Activated CD8-positive, alpha-beta memory T cell treated with anti-CD3 and anti-CD28 coated beads, Interleukin-2, amount 10 ng/mL, durations not matched to agents 7 days and 5 days (primary cell): ENCODE measurements around the gene FANCI. TPM values are rescaled to one million over a fixed set of nuclear protein-coding genes. Genes with fewer than 3 reads are reported as not detected.
"Not testable (repeated sequence)": the region's sequence is repeated elsewhere in the genome, so short reads cannot be mapped to it uniquely, and the experiment has no call there.

Experiments used
- ATAC-seq: fragments of 150-1000 bp; cut with Tn5 transposase; one replicate; pipeline ENCODE4 v1.10.0; 2021; ENCODE audit warnings: moderate library complexity
- CTCF ChIA-PET: fragments of 350-600 bp; sonication (Branson Sonifier 250); formaldehyde crosslinking; loops from one replicate; lab custom pipeline; 2021; ENCODE audit warnings: antibody characterized with exemption; lab: Charles Lee
- DNase-seq: peaks from one replicate; pipeline ENCODE4 v3.0.0-alpha.2; 2020
- H3K27ac Mint-ChIP-seq: one replicate; pipeline ENCODE4 v1.8.0; 2021; ENCODE audit warnings: mild to moderate bottlenecking, mixed read lengths
- H3K27me3 Mint-ChIP-seq: one replicate; pipeline ENCODE4 v1.8.0; 2021; ENCODE audit warnings: mixed read lengths
- H3K36me3 Mint-ChIP-seq: one replicate; pipeline ENCODE4 v1.8.0; 2021; ENCODE audit warnings: mild to moderate bottlenecking, mixed read lengths
- H3K4me1 Mint-ChIP-seq: one replicate; pipeline ENCODE4 v1.8.0; 2021; ENCODE audit warnings: mixed read lengths
- H3K4me3 Mint-ChIP-seq: one replicate; pipeline ENCODE4 v1.8.0; 2021; ENCODE audit warnings: mild to moderate bottlenecking, moderate library complexity, mixed read lengths
- H3K9me3 Mint-ChIP-seq: one replicate; pipeline ENCODE4 v1.8.0; 2022; ENCODE audit warnings: low read depth, mixed read lengths
- total RNA-seq, 2 experiments: library from RNA; stranded (reverse); gene quantifications; one replicate each; pipeline ENCODE4 v1.2.3, GENCODE V29; 2021

The FANCI gene
- total RNA-seq, 2 experiments from 2014 or later = 206 to 236 TPM

DNA sequence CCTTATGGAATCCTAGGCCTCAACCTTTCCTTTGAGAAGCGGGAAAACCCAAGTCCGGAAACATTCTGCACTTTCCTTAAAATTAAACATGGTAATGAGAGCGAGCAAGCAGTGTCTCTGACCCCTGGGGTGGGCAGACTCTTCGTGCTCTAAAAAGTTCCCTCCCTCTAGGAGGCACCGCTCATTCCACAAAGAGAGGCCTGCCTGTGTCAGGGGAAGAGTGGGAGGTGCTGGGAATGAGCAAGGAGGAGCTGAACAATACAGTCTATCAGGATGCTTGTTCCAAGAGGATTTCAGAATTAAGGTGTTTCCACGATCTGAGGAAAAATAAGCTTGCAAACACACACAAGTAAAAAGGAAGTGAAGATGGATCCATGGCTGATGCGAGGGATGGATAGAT lies 16.4 kb upstream of the FANCI start:
- Mint-ChIP-seq H3K9me3 (no peaks in the 10 kb centered on the region), H3K4me1 (peaks cover 10% of the 10 kb centered on the region), H3K36me3 (no peaks in the 10 kb centered on the region), H3K27me3 (peaks cover 17% of the 10 kb centered on the region), H3K4me3 (no peak overlapping the region), H3K27ac (no peak overlapping the region)
- CTCF ChIA-PET = interaction anchor here (2.5 kb wide), 1 partner anchor 20 kb away, joined by 7 read pairs; no protein-coding TSS in a partner anchor
- ATAC-seq (no peak), DNase-seq (no peak)

GRCh38 chr15:89230277-89230676 lies 13.5 kb upstream of the FANCI start:
- Mint-ChIP-seq H3K27ac (no peak overlapping the region), H3K9me3 (no peaks in the 10 kb centered on the region), H3K27me3 (peaks cover 32% of the 10 kb centered on the region), H3K36me3 (no peaks in the 10 kb centered on the region), H3K4me3 (no peak overlapping the region), H3K4me1 (peaks cover 10% of the 10 kb centered on the region)
- DNase-seq (no peak), ATAC-seq (no peak)
- CTCF ChIA-PET = interaction anchor here (0.8 to 2.2 kb wide), 3 partner anchors 14 to 345 kb away, joined by 3 to 8 read pairs (median 6); partner anchors contain the start of genes FANCI and TICRR

DNA sequence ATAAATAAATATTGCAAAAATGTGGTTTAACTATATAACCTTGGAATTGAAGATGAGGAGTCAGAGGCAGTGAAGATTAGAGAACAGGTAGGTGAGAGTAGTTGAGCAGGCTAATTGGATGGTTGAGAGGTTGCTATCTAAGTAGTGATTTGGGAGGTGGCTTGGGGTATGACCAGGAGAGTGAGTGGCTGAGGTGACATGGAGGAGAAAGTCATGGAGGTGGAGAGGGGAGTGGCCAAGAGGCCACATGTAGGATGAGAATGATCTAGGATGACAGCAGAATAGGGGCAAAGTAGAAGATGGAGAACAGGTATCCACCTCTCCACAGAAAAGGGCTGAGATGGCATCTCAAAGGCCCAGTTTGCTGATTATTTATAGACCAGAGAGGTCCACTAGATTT lies 11.9 kb upstream of the FANCI start:
- no peaks in the 10 kb centered on the region for H3K36me3 Mint-ChIP-seq
- no peak overlapping the region for H3K4me3 Mint-ChIP-seq
- peaks cover 10% of the 10 kb centered on the region for H3K4me1 Mint-ChIP-seq
- ATAC-seq (no peak), DNase-seq (no peak)
- no peaks in the 10 kb centered on the region for H3K9me3 Mint-ChIP-seq
- CTCF ChIA-PET = interaction anchor here (0.6 to 2.2 kb wide), 3 partner anchors 25 to 444 kb away, joined by 3 to 8 read pairs (median 3); no protein-coding TSS in a partner anchor
- H3K27ac Mint-ChIP-seq = no peak overlapping the region
- peaks cover 43% of the 10 kb centered on the region for H3K27me3 Mint-ChIP-seq

DNA sequence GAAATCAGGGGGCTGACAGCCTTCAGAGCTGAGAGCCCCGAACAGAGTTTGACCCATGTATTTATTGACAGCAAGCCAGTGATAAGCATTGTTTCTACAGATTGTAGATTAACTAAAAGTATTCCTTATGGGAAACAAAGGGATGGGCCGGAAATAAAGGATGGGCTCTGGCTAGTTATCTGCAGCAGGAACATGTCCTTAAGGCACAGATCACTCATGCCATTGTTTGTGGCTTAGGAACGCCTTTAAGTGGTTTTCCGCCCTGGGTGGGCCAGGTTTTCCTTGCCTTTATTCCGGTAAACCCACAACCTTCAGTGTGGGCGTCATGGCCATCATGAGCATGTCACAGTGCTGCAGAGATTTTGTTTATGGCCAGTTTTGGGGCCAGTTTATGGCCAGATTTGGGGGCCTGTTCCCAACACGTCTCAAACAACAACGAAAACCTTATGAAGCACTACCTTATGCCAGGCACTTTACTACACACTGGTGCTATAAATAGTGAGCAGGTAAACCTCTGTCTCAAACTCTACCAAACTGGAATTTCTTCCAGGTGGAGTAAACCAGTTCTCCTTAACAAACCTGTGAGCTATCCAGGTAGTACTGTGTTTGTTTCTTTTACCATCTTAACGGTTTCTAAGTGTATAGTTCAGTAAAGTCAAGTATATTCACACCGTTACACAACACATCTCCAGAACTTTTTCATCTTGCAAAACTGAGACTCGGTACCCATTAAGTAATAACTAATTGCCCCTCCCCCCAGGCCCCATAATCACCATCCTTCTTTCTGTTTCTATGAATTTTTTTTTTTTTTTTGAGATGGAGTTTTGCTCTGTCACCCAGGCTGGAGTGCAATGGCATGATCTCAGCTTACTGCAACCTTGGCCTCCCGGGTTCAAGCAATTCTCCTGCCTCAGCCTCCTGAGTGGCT lies 3.6 kb upstream of the FANCI start:
- ATAC-seq, H3K9me3 Mint-ChIP-seq, DNase-seq, H3K4me3 Mint-ChIP-seq, H3K27ac Mint-ChIP-seq, H3K36me3 Mint-ChIP-seq: not testable (repeated sequence)
- H3K4me1 Mint-ChIP-seq = peaks cover 13% of the 10 kb centered on the region
- CTCF ChIA-PET = interaction anchor here (2.5 to 5.4 kb wide), 2 partner anchors 34 to 63 kb away, joined by 6 to 49 read pairs; no protein-coding TSS in a partner anchor
- H3K27me3 Mint-ChIP-seq = peaks cover 37% of the 10 kb centered on the region

- H3K4me1 Mint-ChIP-seq = peaks cover 38% of the 10 kb centered on the region
- peak overlapping the region; percentile 92 for H3K27ac Mint-ChIP-seq
- DNase-seq = no peak
- no peaks in the 10 kb centered on the region for H3K9me3 Mint-ChIP-seq
- H3K27me3 Mint-ChIP-seq = peaks cover 13% of the 10 kb centered on the region
- no peak for ATAC-seq
- H3K36me3 Mint-ChIP-seq = peaks cover 33% of the 10 kb centered on the region
- peak overlapping the region; percentile 89 for H3K4me3 Mint-ChIP-seq
- CTCF ChIA-PET = interaction anchor here (1.0 to 7.0 kb wide), 7 partner anchors 10 to 185 kb away, joined by 3 to 108 read pairs (median 4); partner anchors contain the start of gene ABHD2
Measured at GRCh38 chr15:89243046-89243690, 611 bp upstream of the FANCI start.

- CTCF ChIA-PET = interaction anchor here (0.6 to 7.0 kb wide), 17 partner anchors 8 to 340 kb away, joined by 3 to 108 read pairs (median 4); partner anchors contain the start of gene ABHD2
- DNase-seq = no peak
- H3K4me1 Mint-ChIP-seq = peaks cover 47% of the 10 kb centered on the region
- peaks cover 46% of the 10 kb centered on the region for H3K36me3 Mint-ChIP-seq
- H3K9me3 Mint-ChIP-seq = no peaks in the 10 kb centered on the region
- H3K27ac Mint-ChIP-seq = peak overlapping the region; percentile 92
- peaks cover 5% of the 10 kb centered on the region for H3K27me3 Mint-ChIP-seq
- H3K4me3 Mint-ChIP-seq = peak overlapping the region; percentile 89
- peak; percentile 13 for ATAC-seq
Measured at GRCh38 chr15:89244574-89244903, 760 bp downstream of the FANCI start.

GRCh38 chr15:89247446-89247845 lies 3.7 kb downstream of the FANCI start:
- H3K4me3 Mint-ChIP-seq = no peak overlapping the region
- H3K27me3 Mint-ChIP-seq = no peaks in the 10 kb centered on the region
- no peaks in the 10 kb centered on the region for H3K9me3 Mint-ChIP-seq
- H3K27ac Mint-ChIP-seq = no peak overlapping the region
- H3K4me1 Mint-ChIP-seq = peaks cover 52% of the 10 kb centered on the region
- DNase-seq = no peak
- ATAC-seq = no peak
- CTCF ChIA-PET = interaction anchor here (1.5 to 7.0 kb wide), 2 partner anchors 42 to 84 kb away, joined by 5 to 108 read pairs; no protein-coding TSS in a partner anchor
- H3K36me3 Mint-ChIP-seq = peaks cover 67% of the 10 kb centered on the region

GRCh38 chr15:89248584-89248983 lies 4.8 kb downstream of the FANCI start:
- Mint-ChIP-seq H3K4me3 (no peak overlapping the region), H3K9me3 (no peaks in the 10 kb centered on the region), H3K27me3 (no peaks in the 10 kb centered on the region), H3K4me1 (peaks cover 43% of the 10 kb centered on the region), H3K27ac (no peak overlapping the region), H3K36me3 (peaks cover 74% of the 10 kb centered on the region)
- DNase-seq (no peak), ATAC-seq (no peak)
- CTCF ChIA-PET = interaction anchor here (1.0 to 7.0 kb wide), 3 partner anchors 25 to 52 kb away, joined by 3 to 108 read pairs (median 3); no protein-coding TSS in a partner anchor

- not testable (repeated sequence) for H3K27me3 Mint-ChIP-seq, ATAC-seq, H3K27ac Mint-ChIP-seq, DNase-seq, H3K9me3 Mint-ChIP-seq, H3K4me3 Mint-ChIP-seq
- peaks cover 38% of the 10 kb centered on the region for H3K4me1 Mint-ChIP-seq
- CTCF ChIA-PET = interaction anchor here (1.0 to 7.0 kb wide), 2 partner anchors 32 to 45 kb away, joined by 3 to 108 read pairs; no protein-coding TSS in a partner anchor
- peaks cover 78% of the 10 kb centered on the region for H3K36me3 Mint-ChIP-seq
Measured at GRCh38 chr15:89250142-89250541, 6.4 kb downstream of the FANCI start.

DNA sequence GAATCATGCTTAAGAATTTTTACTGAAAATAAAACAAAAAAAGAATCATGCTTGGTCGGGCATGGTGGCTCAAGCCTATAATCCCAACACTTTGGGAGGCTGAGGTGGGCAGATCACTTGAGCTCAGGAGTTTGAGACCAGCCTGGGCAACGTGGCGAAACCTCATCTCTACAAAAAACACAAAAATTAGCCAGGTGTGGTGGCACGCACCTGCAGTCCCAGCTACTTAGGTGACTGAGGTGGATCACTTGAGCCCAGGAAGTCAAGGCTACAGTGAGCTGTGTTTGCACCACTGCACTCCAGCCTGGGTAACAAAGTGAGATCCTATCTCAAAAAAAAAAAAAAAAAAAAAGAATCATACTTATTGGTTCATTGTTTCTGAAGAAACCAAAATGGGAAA lies 33.5 kb downstream of the FANCI start:
- DNase-seq, H3K4me1 Mint-ChIP-seq, ATAC-seq, H3K4me3 Mint-ChIP-seq, H3K9me3 Mint-ChIP-seq, H3K27me3 Mint-ChIP-seq, H3K27ac Mint-ChIP-seq: not testable (repeated sequence)
- H3K36me3 Mint-ChIP-seq = peaks cover 48% of the 10 kb centered on the region
- CTCF ChIA-PET = interaction anchor here (0.5 to 1.1 kb wide), 3 partner anchors 10 to 70 kb away, joined by 3 to 4 read pairs (median 3); no protein-coding TSS in a partner anchor

DNA sequence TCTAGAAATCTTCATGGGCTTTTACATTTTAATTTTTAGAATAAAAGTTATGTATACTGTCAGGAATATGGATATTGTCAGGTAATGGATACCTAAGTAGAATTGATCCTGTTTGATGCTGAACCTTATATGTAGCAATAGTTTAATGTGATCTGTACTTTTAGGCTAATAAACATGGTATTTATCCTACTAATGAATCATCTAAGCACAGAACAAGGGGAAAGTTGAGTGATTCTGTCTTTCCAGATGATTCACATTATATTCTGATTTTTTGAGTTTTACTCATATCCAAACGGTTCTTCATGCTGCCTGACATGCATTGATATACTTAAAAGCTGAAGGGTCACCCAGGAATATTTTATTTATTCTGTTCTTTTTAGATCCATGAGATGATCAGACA lies 34.5 kb downstream of the FANCI start:
- no peaks in the 10 kb centered on the region for H3K9me3 Mint-ChIP-seq
- peaks cover 1% of the 10 kb centered on the region for H3K4me1 Mint-ChIP-seq
- CTCF ChIA-PET = no interaction called here
- H3K27ac Mint-ChIP-seq = no peak overlapping the region
- H3K27me3 Mint-ChIP-seq = no peaks in the 10 kb centered on the region
- no peak overlapping the region for H3K4me3 Mint-ChIP-seq
- H3K36me3 Mint-ChIP-seq = peaks cover 56% of the 10 kb centered on the region
- ATAC-seq (no peak), DNase-seq (no peak)

DNA sequence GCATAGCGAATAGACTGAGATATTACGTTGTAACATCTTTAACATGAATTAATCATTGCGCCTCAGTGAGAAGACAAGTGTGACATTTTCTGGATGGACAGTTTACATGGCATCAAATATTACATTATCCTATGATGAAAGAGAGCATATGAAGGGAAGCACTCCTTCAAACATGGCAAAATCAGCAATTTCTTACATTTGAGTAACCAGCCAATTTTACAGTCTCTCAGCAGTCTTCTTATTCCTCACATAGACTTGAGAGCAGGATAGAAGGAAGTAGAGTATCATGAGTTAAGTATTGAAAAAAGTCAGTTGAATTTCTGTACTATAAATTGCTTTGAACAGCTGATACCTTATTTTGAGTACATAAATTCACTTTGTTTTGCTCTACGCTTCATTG lies 38.9 kb downstream of the FANCI start:
- DNase-seq (no peak), ATAC-seq (no peak)
- Mint-ChIP-seq H3K4me3 (no peak overlapping the region), H3K27me3 (no peaks in the 10 kb centered on the region), H3K27ac (no peak overlapping the region), H3K9me3 (no peaks in the 10 kb centered on the region), H3K4me1 (peaks cover under 1% of the 10 kb centered on the region), H3K36me3 (peaks cover 66% of the 10 kb centered on the region)
- CTCF ChIA-PET = interaction anchor here (0.6 to 4.1 kb wide), 4 partner anchors 15 to 196 kb away, joined by 3 to 16 read pairs (median 3); no protein-coding TSS in a partner anchor

DNA sequence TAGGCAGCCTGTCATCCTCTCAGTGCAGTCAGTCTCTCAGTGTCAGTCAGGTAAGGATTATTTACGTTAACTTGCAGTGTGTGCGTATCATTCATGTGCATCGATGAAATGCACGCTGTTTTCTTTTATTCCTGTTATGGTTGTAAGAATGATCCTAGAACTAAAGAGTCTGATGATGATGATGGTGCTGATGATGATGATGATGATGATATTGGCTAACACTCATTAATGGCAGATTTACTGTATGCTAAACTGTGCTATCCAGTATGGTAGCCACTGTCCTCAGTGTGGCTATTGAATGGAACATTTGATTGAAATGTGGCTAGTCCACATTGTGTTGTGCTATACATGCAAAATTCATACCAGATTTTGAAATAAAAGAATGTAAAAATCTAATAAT lies 39.4 kb downstream of the FANCI start:
- Mint-ChIP-seq H3K4me1 (no peaks in the 10 kb centered on the region), H3K27ac (no peak overlapping the region), H3K9me3 (no peaks in the 10 kb centered on the region), H3K4me3 (no peak overlapping the region), H3K27me3 (no peaks in the 10 kb centered on the region), H3K36me3 (peaks cover 67% of the 10 kb centered on the region)
- DNase-seq (no peak), ATAC-seq (no peak)
- CTCF ChIA-PET = interaction anchor here (1.3 to 4.1 kb wide), 2 partner anchors 34 to 76 kb away, joined by 3 to 16 read pairs; no protein-coding TSS in a partner anchor
